Tibial nerve (tissue), 4 donors: ENCODE measurements around the gene CCDC74B.
"Not testable (repeated sequence)": the region's sequence is repeated elsewhere in the genome, so short reads cannot be mapped to it uniquely, and the experiment has no call there.

Experiments
- EP300 ChIP-seq, 2 donors: sonication (generic); formaldehyde crosslinking; IDR thresholded peaks; one replicate each; pipeline ENCODE4 v1.6.1; 2017; ENCODE audit warnings: antibody characterized with exemption in 2 of 2, mild to moderate bottlenecking in 1 of 2
- TF ChIP-seq, protein P1 (sequence below), 5 experiments: fragments of 200-600 bp in 3 of 5; fragments of 450-650 bp in 2 of 5; sonication (generic) in 3 of 5; IDR thresholded peaks; one replicate each; pipeline ENCODE4 v1.5.1; 2016 to 2019; ENCODE audit warnings: antibody characterized with exemption in 5 of 5, mild to moderate bottlenecking in 3 of 5, moderate library complexity in 2 of 5

- TF ChIP-seq, protein P1, sequence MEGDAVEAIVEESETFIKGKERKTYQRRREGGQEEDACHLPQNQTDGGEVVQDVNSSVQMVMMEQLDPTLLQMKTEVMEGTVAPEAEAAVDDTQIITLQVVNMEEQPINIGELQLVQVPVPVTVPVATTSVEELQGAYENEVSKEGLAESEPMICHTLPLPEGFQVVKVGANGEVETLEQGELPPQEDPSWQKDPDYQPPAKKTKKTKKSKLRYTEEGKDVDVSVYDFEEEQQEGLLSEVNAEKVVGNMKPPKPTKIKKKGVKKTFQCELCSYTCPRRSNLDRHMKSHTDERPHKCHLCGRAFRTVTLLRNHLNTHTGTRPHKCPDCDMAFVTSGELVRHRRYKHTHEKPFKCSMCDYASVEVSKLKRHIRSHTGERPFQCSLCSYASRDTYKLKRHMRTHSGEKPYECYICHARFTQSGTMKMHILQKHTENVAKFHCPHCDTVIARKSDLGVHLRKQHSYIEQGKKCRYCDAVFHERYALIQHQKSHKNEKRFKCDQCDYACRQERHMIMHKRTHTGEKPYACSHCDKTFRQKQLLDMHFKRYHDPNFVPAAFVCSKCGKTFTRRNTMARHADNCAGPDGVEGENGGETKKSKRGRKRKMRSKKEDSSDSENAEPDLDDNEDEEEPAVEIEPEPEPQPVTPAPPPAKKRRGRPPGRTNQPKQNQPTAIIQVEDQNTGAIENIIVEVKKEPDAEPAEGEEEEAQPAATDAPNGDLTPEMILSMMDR (IDR thresholded peaks at IDR 0.05), result not testable (repeated sequence)
- not testable (repeated sequence) for TF ChIP-seq EP300 (IDR thresholded peaks at IDR 0.05)
These were observed 6.6 kb downstream of the CCDC74B start for GRCh38 chr2:130138326-130138725.
